Liver (tissue), 9 donors: ENCODE data around the gene TEX28. TPM values are rescaled to one million over a fixed set of nuclear protein-coding genes. Genes with fewer than 3 reads are reported as not detected.
"Not testable (repeated sequence)": the region's sequence is repeated elsewhere in the genome, so short reads cannot be mapped to it uniquely, and the experiment has no call there.

Experiments
- DNase-seq: peaks from one replicate; pipeline ENCODE4 v3.0.0-alpha.2; 2017; ENCODE audit warnings: low spot score
- H3K27ac ChIP-seq, 2 donors: one replicate each; pipeline ENCODE4 v1.7.0; 2013; ENCODE audit warnings: inconsistent platforms in 2 of 2, low read length in 2 of 2, control low read depth in 1 of 2, low read depth in 1 of 2, mild to moderate bottlenecking in 1 of 2
- H3K27me3 ChIP-seq, 4 donors: one replicate each; pipeline versions ENCODE4 v1.6.1 to v1.7.0; 2013; ENCODE audit warnings: low read length in 3 of 4, inconsistent platforms in 1 of 4, mild to moderate bottlenecking in 1 of 4, moderate library complexity in 1 of 4; ENCODE audit not compliant: control insufficient read depth in 4 of 4, insufficient read depth in 4 of 4
- H3K36me3 ChIP-seq, 4 donors: one replicate each; pipeline versions ENCODE4 v1.6.1 to v1.7.0; 2013; ENCODE audit warnings: low read length in 3 of 4, mild to moderate bottlenecking in 3 of 4, low read depth in 1 of 4, moderate library complexity in 1 of 4; ENCODE audit not compliant: control insufficient read depth in 4 of 4, insufficient read depth in 3 of 4
- H3K4me1 ChIP-seq, 4 donors: one replicate each; pipeline versions ENCODE4 v1.6.1 to v1.7.0; 2013; ENCODE audit warnings: low read length in 3 of 4, mild to moderate bottlenecking in 3 of 4, moderate library complexity in 1 of 4; ENCODE audit not compliant: control insufficient read depth in 4 of 4, insufficient read depth in 4 of 4
- H3K4me3 ChIP-seq, 3 donors: one replicate each; pipeline versions ENCODE4 v1.6.1 to v1.7.0; 2013; ENCODE audit warnings: low read length in 3 of 3, control low read depth in 1 of 3, low read depth in 1 of 3, mild to moderate bottlenecking in 1 of 3
- H3K9ac ChIP-seq, 2 donors: one replicate each; pipeline ENCODE4 v1.7.0; 2013; ENCODE audit warnings: low read length in 2 of 2, mild to moderate bottlenecking in 2 of 2, moderate library complexity in 2 of 2, control low read depth in 1 of 2, low read depth in 1 of 2
- H3K9me3 ChIP-seq, 4 donors: one replicate each; pipeline versions ENCODE4 v1.6.1 to v1.7.0; 2013; ENCODE audit warnings: low read length in 3 of 4; ENCODE audit not compliant: control insufficient read depth in 4 of 4
- FOXA1 ChIP-seq: IDR thresholded peaks from 2 replicates; pipeline ENCODE4 v1.6.1; 2016; ENCODE audit warnings: antibody characterized with exemption
- FOXA2 ChIP-seq: IDR thresholded peaks from 2 replicates; pipeline ENCODE4 v1.6.1; 2016; ENCODE audit warnings: antibody characterized with exemption
- GABPA ChIP-seq, 2 donors: IDR thresholded peaks in 1 of 2; conservative IDR thresholded peaks in 1 of 2; 2 replicates each; pipeline ENCODE4 v1.6.1; 2016; ENCODE audit warnings: antibody characterized with exemption in 2 of 2, mild to moderate bottlenecking in 1 of 2, moderate library complexity in 1 of 2
- HNF4A ChIP-seq, 2 donors: conservative IDR thresholded peaks; 2 replicates each; pipeline ENCODE4 v1.6.1; 2016; ENCODE audit warnings: antibody characterized with exemption in 2 of 2, mild to moderate bottlenecking in 2 of 2
- HNF4G ChIP-seq: IDR thresholded peaks from 2 replicates; pipeline ENCODE4 v1.6.1; 2016; ENCODE audit warnings: antibody characterized with exemption
- JUND ChIP-seq, 2 donors: IDR thresholded peaks; 2 replicates each; pipeline ENCODE4 v1.6.1; 2016; ENCODE audit warnings: antibody characterized with exemption in 2 of 2
- NR2F2 ChIP-seq: IDR thresholded peaks from 2 replicates; pipeline ENCODE4 v1.6.1; 2016; ENCODE audit warnings: antibody characterized with exemption
- RAD21 ChIP-seq, 2 donors: IDR thresholded peaks; 2 replicates each; pipeline ENCODE4 v1.6.1; 2016; ENCODE audit warnings: antibody characterized with exemption in 2 of 2, mild to moderate bottlenecking in 2 of 2
- RXRA ChIP-seq, 2 donors: IDR thresholded peaks; 2 replicates each; pipeline ENCODE4 v1.6.1; 2017 to 2018; ENCODE audit warnings: antibody characterized with exemption in 2 of 2, mild to moderate bottlenecking in 1 of 2
- SP1 ChIP-seq: IDR thresholded peaks from 2 replicates; pipeline ENCODE4 v1.6.1; 2018; ENCODE audit warnings: antibody characterized with exemption, mild to moderate bottlenecking
- TAF1 ChIP-seq: conservative IDR thresholded peaks from 2 replicates; pipeline ENCODE4 v1.6.1; 2016; ENCODE audit warnings: antibody characterized with exemption, mild to moderate bottlenecking
- YY1 ChIP-seq: IDR thresholded peaks from 2 replicates; pipeline ENCODE4 v1.6.1; 2016; ENCODE audit warnings: antibody characterized with exemption, mild to moderate bottlenecking
- WGBS: extraction: QIAGEN DNeasy Blood & Tissue Kit; methylation state at CpG from one replicate; pipeline ENCODE4 v1.1.7; 2013; 5-methylcytosine and 5-hydroxymethylcytosine counted together
- polyA plus RNA-seq, 2 donors: library from polyadenylated mRNA; stranded (reverse) in 1 of 2; unstranded in 1 of 2; fragments of 200-250 nt in 1 of 2; fragments of >200 nt in 1 of 2; fragmentation: Nextera tagmentation in 1 of 2; extraction: Ambion mirVana in 1 of 2; gene quantifications; one replicate each; pipeline versions ENCODE4 v1.2.1 to v1.2.3, GENCODE V29; 2013 to 2015
- total RNA-seq, 2 donors: library from RNA; depleted of rRNA; stranded (reverse); fragments of >200 nt; gene quantifications; one replicate each; pipeline ENCODE4 v1.2.3, GENCODE V29; 2014
- TF ChIP-seq, protein P1 (sequence below): IDR thresholded peaks from 2 replicates; pipeline ENCODE4 v1.6.1; 2016; ENCODE audit warnings: antibody characterized with exemption
- TF ChIP-seq, protein P2 (sequence below): fragments of 150-350 bp; IDR thresholded peaks from 2 replicates; pipeline ENCODE4 v1.5.1; 2017; ENCODE audit warnings: improper control_type of control experiment, low read depth, low read length; ENCODE audit not compliant: missing input control
- TF ChIP-seq, protein P3 (sequence below): IDR thresholded peaks from 2 replicates; pipeline ENCODE4 v1.6.1; 2016; ENCODE audit warnings: antibody characterized with exemption
- TF ChIP-seq, protein P4 (sequence below): IDR thresholded peaks from 2 replicates; pipeline ENCODE4 v1.6.1; 2016; ENCODE audit warnings: antibody characterized with exemption, mild to moderate bottlenecking
- TF ChIP-seq, protein P5 (sequence below): IDR thresholded peaks from 2 replicates; pipeline ENCODE4 v1.6.1; 2016; ENCODE audit warnings: antibody characterized with exemption
- donor health status: healthy.
- donor health status: healthy.
- donor health status: healthy.
- donor health status: healthy.
- donor health status: healthy.

The TEX28 gene, protein sequence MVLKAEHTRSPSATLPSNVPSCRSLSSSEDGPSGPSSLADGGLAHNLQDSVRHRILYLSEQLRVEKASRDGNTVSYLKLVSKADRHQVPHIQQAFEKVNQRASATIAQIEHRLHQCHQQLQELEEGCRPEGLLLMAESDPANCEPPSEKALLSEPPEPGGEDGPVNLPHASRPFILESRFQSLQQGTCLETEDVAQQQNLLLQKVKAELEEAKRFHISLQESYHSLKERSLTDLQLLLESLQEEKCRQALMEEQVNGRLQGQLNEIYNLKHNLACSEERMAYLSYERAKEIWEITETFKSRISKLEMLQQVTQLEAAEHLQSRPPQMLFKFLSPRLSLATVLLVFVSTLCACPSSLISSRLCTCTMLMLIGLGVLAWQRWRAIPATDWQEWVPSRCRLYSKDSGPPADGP
- total RNA-seq (not detected), polyA plus RNA-seq (not detected)

DNA sequence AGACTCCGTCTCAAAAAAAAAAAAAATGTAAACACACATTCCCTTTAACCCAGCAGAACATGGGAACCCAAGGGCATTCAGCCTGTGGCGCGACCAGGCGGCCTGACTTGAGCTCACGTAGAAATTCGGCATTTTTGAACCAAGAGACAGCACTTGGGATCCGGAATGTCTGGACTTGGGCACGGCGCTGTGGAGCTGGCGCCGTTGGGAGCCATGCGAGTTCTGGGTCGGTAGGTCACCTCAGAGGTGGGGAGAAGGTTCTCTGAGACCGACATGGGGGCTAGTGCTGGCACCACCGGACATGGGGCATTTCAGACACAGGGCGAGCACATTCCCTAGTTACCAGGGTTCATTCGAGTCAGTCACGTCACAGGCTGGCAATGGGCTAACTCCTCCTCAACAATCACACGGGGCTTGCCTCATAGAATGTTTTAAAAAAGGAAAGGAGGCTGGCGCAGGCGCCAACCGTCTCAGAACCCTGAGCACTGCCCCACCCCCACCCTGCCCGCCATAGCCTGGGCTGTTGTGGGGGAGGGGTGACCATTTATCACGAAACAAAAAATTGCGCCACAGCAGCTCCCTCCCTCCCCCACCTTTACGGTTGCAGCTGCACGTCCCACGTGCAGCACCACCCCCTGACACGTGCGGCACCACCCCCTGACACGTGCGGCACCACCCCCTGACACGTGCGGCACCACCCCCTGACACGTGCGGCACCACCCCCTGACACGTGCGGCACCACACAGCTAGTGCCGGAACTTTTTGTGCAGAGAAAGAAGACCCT lies at the start of gene TEX28:
Gene TEX28, minus strand, starts transcription at position 334 of the 784 bp plus-strand sequence. CDS start 3,007 bp downstream, outside the sequence.
- TF ChIP-seq RAD21 (IDR thresholded peaks at IDR 0.05): no peak
- TF ChIP-seq HNF4G: no peak
- no peak for TF ChIP-seq FOXA1
- TF ChIP-seq, protein P1, sequence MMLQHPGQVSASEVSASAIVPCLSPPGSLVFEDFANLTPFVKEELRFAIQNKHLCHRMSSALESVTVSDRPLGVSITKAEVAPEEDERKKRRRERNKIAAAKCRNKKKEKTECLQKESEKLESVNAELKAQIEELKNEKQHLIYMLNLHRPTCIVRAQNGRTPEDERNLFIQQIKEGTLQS: no peak
- TF ChIP-seq JUND (IDR thresholded peaks at IDR 0.05): no peak
- TF ChIP-seq NR2F2: no peak
- no peak for TF ChIP-seq GABPA (IDR thresholded peaks at IDR 0.05 in 1 of 2, conservative IDR thresholded peaks at IDR 0.05 in 1 of 2)
- TF ChIP-seq FOXA2: no peak
- TF ChIP-seq RXRA (IDR thresholded peaks at IDR 0.05): no peak
- TF ChIP-seq, protein P2, sequence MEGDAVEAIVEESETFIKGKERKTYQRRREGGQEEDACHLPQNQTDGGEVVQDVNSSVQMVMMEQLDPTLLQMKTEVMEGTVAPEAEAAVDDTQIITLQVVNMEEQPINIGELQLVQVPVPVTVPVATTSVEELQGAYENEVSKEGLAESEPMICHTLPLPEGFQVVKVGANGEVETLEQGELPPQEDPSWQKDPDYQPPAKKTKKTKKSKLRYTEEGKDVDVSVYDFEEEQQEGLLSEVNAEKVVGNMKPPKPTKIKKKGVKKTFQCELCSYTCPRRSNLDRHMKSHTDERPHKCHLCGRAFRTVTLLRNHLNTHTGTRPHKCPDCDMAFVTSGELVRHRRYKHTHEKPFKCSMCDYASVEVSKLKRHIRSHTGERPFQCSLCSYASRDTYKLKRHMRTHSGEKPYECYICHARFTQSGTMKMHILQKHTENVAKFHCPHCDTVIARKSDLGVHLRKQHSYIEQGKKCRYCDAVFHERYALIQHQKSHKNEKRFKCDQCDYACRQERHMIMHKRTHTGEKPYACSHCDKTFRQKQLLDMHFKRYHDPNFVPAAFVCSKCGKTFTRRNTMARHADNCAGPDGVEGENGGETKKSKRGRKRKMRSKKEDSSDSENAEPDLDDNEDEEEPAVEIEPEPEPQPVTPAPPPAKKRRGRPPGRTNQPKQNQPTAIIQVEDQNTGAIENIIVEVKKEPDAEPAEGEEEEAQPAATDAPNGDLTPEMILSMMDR: no peak
- TF ChIP-seq, protein P3, sequence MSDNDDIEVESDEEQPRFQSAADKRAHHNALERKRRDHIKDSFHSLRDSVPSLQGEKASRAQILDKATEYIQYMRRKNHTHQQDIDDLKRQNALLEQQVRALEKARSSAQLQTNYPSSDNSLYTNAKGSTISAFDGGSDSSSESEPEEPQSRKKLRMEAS: no peak
- TF ChIP-seq SP1: no peak
- TF ChIP-seq YY1: no peak
- no peak for TF ChIP-seq TAF1
- TF ChIP-seq HNF4A (conservative IDR thresholded peaks at IDR 0.05): no peak
- TF ChIP-seq, protein P4, sequence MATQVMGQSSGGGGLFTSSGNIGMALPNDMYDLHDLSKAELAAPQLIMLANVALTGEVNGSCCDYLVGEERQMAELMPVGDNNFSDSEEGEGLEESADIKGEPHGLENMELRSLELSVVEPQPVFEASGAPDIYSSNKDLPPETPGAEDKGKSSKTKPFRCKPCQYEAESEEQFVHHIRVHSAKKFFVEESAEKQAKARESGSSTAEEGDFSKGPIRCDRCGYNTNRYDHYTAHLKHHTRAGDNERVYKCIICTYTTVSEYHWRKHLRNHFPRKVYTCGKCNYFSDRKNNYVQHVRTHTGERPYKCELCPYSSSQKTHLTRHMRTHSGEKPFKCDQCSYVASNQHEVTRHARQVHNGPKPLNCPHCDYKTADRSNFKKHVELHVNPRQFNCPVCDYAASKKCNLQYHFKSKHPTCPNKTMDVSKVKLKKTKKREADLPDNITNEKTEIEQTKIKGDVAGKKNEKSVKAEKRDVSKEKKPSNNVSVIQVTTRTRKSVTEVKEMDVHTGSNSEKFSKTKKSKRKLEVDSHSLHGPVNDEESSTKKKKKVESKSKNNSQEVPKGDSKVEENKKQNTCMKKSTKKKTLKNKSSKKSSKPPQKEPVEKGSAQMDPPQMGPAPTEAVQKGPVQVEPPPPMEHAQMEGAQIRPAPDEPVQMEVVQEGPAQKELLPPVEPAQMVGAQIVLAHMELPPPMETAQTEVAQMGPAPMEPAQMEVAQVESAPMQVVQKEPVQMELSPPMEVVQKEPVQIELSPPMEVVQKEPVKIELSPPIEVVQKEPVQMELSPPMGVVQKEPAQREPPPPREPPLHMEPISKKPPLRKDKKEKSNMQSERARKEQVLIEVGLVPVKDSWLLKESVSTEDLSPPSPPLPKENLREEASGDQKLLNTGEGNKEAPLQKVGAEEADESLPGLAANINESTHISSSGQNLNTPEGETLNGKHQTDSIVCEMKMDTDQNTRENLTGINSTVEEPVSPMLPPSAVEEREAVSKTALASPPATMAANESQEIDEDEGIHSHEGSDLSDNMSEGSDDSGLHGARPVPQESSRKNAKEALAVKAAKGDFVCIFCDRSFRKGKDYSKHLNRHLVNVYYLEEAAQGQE: no peak
- TF ChIP-seq, protein P5, sequence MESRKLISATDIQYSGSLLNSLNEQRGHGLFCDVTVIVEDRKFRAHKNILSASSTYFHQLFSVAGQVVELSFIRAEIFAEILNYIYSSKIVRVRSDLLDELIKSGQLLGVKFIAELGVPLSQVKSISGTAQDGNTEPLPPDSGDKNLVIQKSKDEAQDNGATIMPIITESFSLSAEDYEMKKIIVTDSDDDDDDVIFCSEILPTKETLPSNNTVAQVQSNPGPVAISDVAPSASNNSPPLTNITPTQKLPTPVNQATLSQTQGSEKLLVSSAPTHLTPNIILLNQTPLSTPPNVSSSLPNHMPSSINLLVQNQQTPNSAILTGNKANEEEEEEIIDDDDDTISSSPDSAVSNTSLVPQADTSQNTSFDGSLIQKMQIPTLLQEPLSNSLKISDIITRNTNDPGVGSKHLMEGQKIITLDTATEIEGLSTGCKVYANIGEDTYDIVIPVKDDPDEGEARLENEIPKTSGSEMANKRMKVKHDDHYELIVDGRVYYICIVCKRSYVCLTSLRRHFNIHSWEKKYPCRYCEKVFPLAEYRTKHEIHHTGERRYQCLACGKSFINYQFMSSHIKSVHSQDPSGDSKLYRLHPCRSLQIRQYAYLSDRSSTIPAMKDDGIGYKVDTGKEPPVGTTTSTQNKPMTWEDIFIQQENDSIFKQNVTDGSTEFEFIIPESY: no peak
- H3K36me3 ChIP-seq: no peaks in the 10 kb centered on the region
- H3K9ac ChIP-seq: no peak within 1 kb of the TSS
- H3K4me3 ChIP-seq: no peak within 1 kb of the TSS
- 93% methylated on average over 39 of the region's 39 CpGs for WGBS
- no peaks in the 10 kb centered on the region for H3K9me3 ChIP-seq
- no peaks in the 10 kb centered on the region for H3K4me1 ChIP-seq
- H3K27ac ChIP-seq: no peak within 1 kb of the TSS
- no peak for DNase-seq
- H3K27me3 ChIP-seq: no peaks in the 10 kb centered on the region

DNA sequence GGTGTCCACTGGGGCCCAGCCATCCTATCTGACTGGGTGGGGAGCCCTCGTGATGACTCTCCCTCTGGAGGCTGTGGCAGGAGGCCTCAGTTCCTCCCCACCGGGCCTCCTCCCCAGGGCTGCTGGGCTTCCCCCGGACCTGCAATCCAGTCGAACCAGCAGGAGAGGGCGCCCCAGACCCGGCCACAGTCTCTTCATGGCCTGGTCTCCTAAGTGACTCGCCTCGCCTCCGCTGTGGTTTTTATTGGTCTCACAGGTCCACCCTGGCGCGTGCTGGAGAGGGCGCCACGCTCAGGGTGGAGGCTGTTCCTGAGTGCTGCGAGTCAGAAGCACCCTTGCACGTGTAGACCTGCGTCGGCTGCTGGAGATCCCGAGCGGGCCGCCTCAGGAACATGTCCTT lies 48.7 kb upstream of the TEX28 start:
- H3K27ac ChIP-seq, H3K4me1 ChIP-seq, H3K9me3 ChIP-seq, H3K27me3 ChIP-seq, H3K36me3 ChIP-seq, DNase-seq, H3K4me3 ChIP-seq, H3K9ac ChIP-seq: not testable (repeated sequence)
- no CpG with 5 or more reads among the region's 20 CpGs for WGBS

DNA sequence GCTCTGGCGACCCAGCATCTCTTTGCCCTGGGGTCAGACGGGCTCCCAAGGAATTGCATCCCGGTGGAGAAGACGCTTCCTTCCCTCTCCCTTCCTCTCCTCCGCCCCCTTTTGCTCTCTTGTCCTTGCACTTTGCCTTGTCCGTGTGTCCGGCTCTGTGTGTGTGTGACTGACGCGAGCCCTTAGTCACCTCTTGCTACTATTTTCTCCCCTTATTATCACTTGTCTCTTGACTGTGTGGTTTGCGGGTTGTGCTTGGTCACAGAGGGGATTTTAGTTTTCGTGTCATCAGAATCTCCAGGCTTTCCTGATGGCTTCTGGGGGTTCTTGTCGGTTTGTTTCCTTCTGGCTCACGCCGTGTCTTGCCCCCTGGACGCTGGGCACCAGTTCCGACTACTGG lies 48.1 kb upstream of the TEX28 start:
- not testable (repeated sequence) for H3K9me3 ChIP-seq, H3K4me3 ChIP-seq, H3K27ac ChIP-seq, H3K36me3 ChIP-seq, H3K4me1 ChIP-seq, H3K9ac ChIP-seq, DNase-seq, H3K27me3 ChIP-seq
- WGBS: no CpG with 5 or more reads among the region's 16 CpGs
